Left renal cortex interstitium (tissue), 4 donors: ENCODE results near the gene CDC7. TPM values are rescaled to one million over a fixed set of nuclear protein-coding genes. Genes with fewer than 3 reads are reported as not detected.

ENCODE experiments used
- DNase-seq, 4 donors: peaks; one replicate each; pipeline ENCODE4 v3.0.0-alpha.2; 2013; ENCODE audit warnings: low read depth in 4 of 4, low spot score in 2 of 4, missing footprints in 1 of 4
- polyA plus RNA-seq, 4 donors: library from polyadenylated mRNA; unstranded; fragments of 120-200 nt; gene quantifications; one replicate each; pipeline ENCODE4 v1.2.1, GENCODE V29; 2013; ENCODE audit not compliant: insufficient read length in 4 of 4

CDC7 gene
- polyA plus RNA-seq, 4 donors, result 22.5 to 34.0 (median 27.5) TPM

DNA sequence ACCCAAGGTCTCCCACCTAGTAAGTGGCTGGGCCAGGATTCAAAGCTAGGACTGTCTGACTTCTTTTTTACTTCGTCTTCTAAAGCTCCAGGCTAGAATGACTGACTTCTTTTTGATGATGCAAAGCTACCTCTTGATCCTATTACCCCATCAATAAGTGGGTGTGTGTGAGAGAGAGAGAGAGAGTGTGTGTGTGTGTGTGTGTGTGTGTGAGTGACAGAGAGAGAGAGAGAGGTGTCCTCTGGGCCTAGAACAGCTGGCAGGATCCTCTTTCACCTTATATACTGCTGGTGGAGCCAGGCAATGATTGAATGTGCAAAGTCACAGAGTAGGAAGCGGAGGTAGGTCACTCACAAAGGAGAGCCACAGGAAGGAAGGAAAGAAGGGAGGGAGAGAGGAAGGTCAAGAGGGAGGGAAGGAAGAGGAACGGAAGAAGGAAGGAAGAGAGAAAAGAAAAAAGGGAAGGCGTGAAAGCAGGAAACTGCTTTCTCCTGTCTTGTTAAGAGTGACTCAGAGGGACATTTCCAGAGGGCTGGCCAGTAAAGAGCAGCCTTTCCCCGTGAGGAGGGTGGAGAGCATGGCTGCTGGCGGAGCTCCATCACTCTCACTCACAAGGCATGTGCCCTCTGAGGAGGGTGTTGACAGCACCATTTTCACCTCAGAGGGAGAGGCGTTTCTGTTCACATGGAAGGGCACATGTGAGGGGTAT lies 68.9 kb downstream of the CDC7 start:
- DNase-seq, result no peak

DNA sequence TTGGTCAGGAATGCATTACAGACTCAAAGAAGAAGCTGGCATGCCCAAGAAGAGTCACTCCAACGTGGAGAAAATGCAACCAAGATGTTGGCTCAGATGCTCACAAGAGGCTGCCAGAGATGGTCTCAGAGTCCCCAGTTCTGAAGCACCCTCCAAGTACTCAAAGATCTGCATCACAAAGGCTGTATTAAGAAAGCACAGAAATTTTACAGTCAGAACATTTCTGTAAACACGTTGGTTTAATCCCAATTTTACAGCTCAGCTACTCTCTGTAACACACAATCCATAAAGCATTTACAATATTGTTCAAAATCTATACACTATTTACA lies 69.4 kb downstream of the CDC7 start:
- DNase-seq, result no peak

DNA sequence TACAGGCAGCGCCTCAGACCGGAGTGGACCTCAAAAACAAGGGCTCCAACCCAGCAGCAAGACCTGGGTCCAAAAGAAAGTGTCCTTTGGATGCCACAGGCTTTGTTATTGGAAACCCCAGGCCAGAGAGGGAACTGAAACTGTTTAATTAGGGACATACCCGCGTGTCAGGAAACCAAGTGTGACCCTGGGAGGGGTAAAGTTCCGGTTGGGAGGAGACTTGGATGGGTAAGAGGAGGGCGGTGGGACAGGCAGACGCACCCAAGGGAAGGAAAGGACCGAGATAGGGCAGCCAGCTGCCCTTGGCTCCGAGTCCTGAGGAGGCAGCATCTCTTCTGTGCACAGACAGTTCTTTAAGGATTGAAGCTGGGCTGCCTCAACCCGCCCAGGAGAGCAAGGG lies 71.4 kb downstream of the CDC7 start:
- DNase-seq, result no peak

Other genes with a start within 250 kb of the CDC7 start
- 1 to 10 TPM; 5.1 to 8.4 (median 7.9) TPM for gene HFM1, start 96.0 kb upstream of the CDC7 start, polyA plus RNA-seq